ENCODE results near the gene CT47A1.

GRCh38 chrX:120999413-120999812 is 13.9 kb upstream of the CT47A1 start:
- TF ChIP-seq CTCF (IDR thresholded peaks at IDR 0.05; ENCODE audit: low read length) (no peak), EZH2 (optimal IDR thresholded peaks at IDR 0.05; ENCODE audit: low read depth, low read length) (no peak)
